ENCODE data around the gene HMGN3.
"Not testable (repeated sequence)": the region's sequence is repeated elsewhere in the genome, so short reads cannot be mapped to it uniquely, and the experiment has no call there.

HMGN3 gene

DNA sequence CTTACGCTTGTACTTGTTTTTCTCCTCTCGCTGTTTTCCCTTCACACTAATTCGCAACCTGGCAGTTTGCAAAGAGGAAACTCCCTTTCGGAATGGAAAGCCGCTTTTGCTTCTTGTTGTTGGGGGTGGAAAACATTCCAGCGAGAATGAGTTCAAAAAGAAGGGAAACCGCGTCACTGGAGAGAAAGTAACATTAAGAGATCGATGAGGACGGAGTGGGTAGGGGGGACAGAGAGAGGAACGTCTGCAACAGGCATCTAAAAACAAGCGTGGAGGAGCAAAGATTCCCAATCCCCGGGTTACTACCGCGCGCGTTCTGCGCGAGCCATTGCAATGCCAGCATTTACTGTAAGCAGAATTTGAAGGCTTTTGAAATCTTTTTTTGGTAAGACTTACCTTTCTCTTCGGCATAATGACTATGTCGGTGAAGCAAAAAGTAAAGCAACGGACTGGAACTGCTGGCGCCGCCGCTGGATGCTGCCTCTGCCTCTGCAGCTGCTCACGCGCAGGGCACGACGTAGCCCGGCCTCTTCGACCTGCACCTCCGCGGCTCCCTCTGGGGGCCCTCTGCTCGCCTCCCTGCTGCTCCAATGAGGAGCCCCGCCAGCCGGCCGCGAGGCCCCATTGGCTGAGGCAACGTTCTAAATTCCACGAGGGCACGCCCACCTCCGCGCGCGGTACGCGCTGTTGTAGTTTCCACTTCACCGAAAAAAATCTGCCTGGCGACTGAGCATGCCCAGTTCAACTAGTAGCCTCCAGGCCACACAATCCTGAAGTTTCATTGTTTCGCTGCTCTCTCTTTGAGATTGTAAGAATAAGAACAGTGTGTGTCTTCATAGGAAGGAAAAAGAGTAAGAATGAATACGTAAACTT is at the start of gene HMGN3:
Gene HMGN3 (minus strand): TSS at position 533 of the 873 bp plus-strand sequence.
- peak; percentile 68 to 87 (median 69) for DNase-seq (ENCODE audit: low read depth in 2 of 3, low spot score in 2 of 3)

DNA sequence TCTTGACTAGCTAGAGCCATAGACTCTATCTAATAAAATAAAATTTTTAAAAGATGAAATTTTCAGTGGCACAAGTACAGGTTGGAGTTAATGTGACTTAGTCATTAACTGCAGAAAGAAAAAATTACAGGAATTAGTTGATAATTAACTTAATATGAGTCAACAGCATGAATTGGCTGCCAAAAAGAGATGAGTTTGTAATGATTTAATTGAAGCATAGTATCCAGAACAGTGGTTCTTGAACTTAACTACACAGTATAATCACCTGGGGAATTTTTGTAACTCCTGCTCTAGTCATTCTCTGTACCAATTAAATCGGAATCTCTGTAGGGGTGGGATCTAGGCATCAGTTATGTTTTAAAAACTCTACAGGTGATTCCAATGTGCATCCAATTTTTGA is 46.3 kb upstream of the HMGN3 start:
- no peak for DNase-seq (ENCODE audit: low read depth in 2 of 3, low spot score in 2 of 3)

DNA sequence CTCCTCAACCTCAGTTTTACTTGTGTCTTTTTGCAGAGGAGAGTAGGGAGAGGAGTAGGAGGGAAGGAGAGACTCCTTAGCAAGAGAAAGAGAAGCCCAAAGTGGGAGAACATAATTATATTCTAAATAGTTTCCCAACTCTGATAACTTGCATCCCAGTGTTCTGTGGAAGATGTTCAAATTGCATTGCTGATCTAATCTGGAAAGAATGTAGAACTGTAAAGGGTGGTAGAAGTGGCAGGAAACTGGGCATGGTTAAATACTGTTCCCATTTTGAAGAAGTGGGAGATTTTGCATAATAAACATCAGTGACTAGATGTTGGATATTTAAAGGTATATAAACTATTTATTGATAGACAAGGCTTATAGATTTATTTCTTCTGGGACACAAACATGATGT is 42.6 kb upstream of the HMGN3 start:
- DNase-seq (ENCODE audit: low read depth in 2 of 3, low spot score in 2 of 3) = no peak

DNA sequence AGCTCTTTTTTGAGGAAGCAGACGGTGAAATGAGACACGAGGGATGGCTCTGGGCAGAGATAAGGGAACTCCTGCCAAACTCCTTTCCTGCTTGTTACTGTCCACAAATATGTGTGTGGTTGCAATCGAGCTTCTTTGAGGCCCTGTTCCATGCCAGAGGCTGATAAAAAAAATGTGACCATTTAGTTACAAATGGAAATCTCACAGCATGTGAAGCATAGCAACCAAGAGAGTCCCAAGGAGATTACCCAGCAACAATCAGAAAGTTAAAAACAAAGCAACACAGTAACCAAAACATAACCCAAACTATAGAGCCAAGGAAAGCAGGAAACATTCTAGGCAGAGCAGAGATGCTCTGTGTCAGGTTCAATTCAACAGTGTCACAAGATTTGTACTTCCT is 35.4 kb upstream of the HMGN3 start:
- no peak for DNase-seq (ENCODE audit: low read depth in 2 of 3, low spot score in 2 of 3)

DNA sequence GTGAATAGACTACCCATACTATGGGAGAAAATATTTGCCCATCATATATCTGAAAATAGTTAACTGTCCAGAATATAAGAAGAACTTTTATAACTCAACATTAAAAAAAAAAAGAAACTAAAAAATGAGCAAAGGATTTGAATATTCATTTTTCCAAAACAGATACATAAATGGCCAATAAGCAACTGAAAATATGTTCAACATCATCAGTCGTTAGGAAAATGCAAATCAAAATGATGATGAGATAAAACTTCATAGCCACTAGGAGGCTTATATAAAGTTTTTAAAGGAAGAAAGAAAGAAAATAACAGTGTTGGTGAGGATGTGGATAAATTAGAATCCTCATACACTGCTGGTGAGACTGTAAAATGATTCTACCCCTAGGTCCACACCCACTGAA is 32.6 kb upstream of the HMGN3 start:
- no peak for DNase-seq (ENCODE audit: low read depth in 2 of 3, low spot score in 2 of 3)

DNA sequence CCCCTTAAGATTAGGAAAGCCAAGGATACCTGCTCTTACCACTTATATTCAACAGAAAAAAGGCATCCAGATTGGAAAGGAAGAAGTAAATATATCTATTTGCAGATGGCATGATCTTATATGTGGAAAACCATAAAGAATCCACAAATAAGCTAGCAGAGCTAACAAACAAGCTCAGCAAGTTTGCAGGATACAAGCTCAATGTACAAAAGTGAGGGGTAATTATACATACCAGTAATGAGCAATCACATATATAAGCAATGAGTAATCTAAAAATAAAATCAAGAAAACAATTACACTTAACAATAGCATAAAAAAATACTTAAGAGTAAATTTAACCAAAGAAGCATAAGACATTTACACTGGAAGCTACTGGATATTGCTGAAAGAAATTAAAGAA is 31.6 kb upstream of the HMGN3 start:
- DNase-seq (ENCODE audit: low read depth in 2 of 3, low spot score in 2 of 3) = no peak

DNA sequence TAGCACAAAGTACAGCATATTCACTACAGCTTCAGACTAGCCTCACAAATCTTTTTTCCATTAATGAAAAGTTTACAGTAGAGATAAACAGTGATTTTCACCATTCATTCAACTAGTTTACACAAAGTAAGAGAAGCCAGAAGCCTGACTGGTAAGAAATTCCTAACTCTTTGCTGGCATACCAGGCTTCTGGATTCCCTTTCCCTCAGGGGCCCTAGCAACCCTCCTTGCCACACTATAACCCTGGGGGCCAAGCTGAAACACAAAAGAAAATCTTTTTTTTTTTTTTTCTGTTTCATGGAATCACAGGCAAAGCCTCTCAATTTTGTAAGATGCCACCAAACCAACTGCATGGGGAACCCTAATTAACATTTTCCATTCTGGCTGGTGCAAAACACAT is 28.9 kb upstream of the HMGN3 start:
- no peak for DNase-seq (ENCODE audit: low read depth in 2 of 3, low spot score in 2 of 3)

DNA sequence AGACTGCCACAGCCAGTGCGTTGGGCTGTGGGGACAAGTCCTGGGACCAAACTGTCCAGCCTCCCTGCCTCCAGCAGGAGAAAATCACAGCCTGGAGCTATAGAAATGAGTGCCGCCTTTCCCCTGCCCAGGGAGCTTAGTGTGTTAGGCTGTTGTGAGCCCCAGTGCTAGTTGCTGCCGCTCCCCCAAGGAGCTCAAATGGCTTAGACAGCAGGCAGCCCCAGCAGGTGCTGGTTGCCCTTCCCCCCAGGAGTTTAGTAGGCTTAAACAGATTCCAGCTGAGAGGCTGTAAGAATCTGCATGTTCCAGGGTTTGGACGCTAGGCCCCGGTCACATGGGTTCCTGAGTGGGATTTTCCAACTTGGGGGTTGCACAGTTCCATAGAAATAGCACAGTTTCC is 27.2 kb upstream of the HMGN3 start:
- no peak for DNase-seq (ENCODE audit: low read depth in 2 of 3, low spot score in 2 of 3)

DNA sequence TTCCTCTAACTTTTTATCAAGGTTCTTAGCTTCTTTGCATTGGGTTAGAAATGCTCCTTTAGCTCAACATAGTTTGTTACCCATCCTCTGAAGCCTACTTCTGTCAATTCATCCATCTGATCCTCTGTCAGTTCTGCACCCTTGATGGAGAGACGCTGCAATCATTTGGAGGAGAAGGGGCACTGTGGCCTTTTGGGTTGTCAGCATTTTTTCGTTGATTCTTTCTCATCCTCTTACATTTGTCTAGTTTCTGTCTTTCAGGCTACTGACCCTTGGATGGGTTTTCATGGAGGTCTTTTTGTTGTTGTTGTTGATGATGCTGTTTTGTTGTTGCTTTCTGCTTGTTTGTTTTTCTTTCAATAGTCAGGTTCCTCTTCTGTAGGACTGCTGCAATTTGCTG is 26.3 kb upstream of the HMGN3 start:
- no peak for DNase-seq (ENCODE audit: low read depth in 2 of 3, low spot score in 2 of 3)

DNA sequence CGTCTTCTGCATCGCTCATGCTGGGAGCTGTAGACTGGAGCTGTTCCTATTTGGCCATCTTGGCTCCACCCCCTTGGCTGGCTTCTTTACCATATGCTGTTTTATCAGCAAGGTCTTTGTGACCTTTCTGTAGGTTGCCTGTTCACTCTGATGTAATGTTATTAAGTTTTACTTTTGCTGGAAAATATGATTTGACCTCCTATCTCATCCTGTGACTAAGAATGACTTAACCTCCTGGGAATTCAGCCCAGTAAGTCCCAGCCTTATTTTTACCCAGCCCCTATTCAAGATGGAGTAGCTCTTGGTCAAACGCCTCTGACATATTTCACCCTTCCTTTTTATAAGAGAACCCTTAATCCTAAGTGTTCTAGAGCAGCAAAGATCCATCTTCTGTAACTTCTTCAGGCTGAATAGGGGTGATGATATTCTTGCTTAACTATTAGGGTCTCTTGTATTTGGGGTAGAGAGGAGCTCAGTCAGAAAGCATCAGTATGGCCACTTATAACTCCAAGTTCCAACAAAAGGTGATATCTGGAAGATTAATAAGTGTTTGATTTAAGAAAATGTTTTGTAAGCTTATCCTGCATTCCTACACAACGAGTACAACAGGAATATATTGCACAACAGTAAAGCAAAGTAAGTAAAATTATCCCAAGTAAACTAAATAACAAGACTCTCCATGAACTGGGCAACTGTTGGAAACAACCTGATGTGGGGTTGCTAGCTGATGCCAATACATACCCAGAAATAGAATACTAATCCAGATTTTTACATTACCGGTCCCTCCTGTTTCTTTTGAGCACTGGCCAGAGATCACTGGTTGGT is 23.1 kb upstream of the HMGN3 start:
- DNase-seq (ENCODE audit: low read depth in 2 of 3, low spot score in 2 of 3) = no peak

DNA sequence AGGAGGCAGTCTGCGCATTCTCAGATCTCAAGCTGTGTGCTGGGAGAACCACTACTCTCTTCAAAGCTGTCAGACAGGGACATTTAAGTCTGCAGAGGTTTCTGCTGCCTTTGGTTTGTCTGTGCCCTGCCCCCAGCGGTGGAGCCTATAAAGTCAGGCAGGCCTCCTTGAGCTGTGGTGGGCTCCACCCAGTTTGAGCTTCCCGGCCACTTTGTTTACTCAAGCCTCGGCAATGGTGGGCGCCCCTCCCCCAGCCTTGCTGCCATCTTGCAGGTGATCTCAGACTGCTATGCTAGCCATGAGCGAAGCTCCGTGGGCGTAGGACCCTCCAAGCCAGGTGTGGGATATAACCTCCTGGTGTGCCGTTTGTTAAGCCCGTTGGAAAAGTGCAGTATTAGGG is 22.3 kb upstream of the HMGN3 start:
- not testable (repeated sequence) for DNase-seq (ENCODE audit: low read depth in 2 of 3, low spot score in 2 of 3)

DNA sequence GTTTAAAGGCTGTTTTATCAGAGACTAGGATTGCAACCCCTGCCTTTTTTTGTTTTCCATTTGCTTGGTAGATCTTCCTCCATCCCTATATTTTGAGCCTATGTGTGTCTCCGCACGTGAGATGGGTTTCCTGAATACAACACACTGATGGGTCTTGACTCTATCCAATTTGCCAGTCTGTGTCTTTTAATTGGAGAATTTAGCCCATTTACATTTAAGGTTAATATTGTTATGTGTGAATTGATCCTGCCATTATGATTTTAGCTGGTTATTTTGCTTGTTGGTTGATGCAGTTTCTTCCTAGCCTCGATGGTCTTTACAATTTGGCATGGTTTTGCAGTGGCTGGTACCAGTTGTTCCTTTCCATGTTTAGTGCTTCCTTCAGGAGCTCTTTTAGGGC is 20.6 kb upstream of the HMGN3 start:
- DNase-seq (ENCODE audit: low read depth in 2 of 3, low spot score in 2 of 3) = not testable (repeated sequence)

DNA sequence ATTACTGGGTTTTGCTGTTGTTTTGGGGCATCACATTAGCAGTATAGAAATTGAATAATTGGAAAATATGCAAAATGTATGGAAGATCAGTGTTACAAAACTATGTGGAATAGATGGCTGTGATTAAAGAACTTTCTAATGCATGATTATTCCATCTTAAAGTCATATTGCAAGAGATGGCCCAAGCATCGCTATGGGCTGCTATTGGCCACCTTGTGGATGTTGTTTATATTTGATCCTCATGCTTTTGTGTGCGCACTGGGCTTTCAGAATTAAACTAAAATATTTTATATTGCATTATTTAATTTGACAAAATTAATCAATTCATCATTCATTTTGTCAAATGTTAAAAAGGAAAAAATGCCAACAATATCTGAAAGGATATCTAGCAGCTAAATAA is 16.1 kb upstream of the HMGN3 start:
- no peak for DNase-seq (ENCODE audit: low read depth in 2 of 3, low spot score in 2 of 3)

DNA sequence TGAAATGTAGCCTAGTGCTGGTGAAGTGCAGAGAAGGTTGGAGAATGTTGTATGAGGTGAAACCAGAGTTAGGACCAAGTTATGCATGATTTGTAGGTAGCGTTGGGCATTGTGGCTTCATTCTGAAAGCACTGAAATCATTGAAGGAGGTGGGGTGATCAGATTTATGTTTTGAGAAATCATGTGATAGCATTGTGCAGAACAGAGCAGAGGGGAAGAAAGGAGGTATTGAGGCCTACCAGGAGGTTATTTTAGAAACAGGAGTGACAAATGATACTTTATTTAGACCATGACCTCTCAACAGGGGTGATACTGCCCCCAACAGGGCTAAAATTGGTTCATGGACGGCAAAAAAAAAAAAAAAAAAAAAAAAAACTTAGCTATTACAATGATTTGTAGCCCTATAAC is 15.6 kb upstream of the HMGN3 start:
- no peak for DNase-seq (ENCODE audit: low read depth in 2 of 3, low spot score in 2 of 3)

DNA sequence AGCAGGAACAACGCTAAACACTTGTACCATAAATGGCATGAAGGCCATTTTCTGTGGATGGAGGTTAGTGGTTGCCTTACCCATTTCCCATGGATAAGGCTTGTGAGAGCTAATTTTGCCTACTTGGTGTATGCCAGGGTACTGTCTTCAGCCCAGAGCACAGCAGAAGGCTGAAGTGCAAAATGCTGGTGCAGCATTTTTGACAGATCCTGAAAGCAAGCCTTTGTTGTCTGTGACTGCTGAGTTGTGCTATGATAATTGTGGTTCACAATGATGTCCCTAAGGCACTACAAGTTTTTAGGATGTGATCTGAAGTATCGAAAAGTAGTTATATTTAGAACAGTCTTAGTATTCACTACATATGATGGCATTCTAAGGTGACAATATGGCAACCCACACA is 14.7 kb upstream of the HMGN3 start:
- no peak for DNase-seq (ENCODE audit: low read depth in 2 of 3, low spot score in 2 of 3)

DNA sequence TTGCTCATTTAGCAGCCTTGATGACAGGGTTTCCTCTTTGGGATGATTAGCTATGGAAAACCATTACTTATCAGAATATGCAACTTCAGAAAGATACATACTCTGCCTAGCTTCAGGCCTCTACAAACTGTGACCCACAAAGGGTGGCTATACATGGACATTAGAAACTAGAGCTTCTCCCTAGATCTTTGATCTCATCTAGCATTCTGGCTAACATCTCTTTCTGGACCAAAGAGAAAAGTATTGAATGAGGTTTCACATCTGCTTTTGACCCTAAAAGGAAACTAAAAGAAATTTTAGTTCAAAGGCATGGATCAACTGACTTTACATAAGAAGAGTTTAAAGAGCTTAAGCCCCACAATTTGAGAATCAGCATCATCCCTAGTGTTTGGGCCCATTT is 12.4 kb upstream of the HMGN3 start:
- no peak for DNase-seq (ENCODE audit: low read depth in 2 of 3, low spot score in 2 of 3)

DNA sequence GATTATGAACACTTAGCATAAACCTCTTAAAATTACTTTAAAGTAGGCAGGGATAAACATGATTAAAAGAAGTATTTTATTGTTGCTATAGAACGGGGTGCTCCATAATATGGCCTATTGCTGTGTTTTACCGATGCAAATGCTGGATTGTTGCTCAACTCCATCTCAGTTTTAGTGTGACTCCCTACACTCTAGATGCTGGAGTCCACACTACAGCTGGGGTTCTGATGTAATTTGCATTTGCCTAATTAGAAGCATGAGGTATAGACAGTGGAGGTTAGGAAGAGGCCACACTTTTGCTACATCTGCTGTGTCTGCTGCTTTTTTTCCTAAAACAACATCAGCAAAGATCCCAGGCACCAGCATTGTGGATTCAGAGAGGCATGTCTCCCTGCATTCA is 6.7 kb upstream of the HMGN3 start:
- no peak for DNase-seq (ENCODE audit: low read depth in 2 of 3, low spot score in 2 of 3)

DNA sequence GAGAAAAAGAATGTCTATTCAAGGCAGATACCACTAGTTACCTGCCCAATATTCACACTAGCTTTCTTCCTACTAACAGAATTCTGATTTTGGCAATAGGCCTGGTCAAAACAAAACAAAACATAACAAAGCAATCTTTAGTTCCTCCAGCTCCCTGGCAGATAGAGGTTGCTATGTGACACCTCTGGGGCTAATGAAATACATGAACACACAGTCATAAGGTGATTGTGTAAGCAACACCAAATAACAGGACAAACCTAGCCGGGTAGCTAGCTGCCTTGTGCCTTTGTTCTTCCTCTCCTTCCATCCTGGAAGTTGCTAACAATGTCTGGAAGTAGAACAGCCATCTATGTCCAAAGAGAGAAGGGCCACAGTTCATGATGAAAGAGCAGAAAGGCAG is 6.0 kb upstream of the HMGN3 start:
- DNase-seq (ENCODE audit: low read depth in 2 of 3, low spot score in 2 of 3) = no peak

DNA sequence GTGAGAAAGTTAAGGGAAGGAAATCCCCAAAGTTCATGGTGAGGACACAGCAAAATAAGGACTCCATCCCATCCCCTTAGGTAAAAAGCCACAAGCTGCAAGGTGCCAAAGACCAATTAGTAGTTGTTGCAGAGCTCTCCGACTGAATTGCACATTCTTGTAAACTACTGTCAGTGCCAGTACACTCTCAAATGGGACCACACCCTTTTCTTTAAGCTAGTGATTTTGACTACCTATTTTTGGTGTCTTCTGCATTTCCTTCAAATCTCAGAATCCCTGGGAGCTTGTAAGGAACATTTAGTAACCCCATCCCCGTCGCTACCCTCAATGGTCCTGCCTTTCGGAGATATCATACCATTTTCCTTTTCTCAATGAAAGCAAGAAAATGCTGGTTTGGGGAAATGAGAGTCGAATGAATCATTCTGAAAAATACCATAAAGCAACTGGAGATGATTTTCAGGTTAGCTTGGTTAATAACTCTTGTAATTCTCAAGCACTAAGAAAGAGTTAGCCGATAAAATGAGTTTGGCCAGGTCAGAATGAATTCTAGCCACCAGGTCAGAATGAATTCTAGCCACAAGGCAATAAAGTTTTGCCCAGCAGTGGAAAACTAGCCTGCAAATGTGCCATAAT is 5.2 kb upstream of the HMGN3 start:
- no peak for DNase-seq (ENCODE audit: low read depth in 2 of 3, low spot score in 2 of 3)

DNA sequence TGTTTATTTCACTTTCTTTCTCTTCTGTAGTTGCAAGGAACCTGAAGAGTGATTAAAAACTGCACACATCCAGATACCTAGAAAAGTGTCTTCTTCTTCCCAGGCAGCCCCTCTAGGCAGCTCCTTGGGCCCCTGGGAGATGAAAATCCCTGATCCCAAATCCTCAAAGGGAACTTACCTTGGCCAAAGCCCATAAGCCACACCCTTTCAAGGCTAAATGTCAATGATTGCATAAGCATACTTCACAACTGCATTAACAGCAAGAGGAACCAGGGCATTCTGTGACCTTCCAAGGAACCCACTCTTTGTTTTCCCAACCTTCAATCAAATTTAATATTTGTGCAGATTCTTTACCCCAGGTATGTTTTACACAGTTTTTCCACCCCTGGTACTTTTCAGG is 4.4 kb upstream of the HMGN3 start:
- no peak for DNase-seq (ENCODE audit: low read depth in 2 of 3, low spot score in 2 of 3)

DNA sequence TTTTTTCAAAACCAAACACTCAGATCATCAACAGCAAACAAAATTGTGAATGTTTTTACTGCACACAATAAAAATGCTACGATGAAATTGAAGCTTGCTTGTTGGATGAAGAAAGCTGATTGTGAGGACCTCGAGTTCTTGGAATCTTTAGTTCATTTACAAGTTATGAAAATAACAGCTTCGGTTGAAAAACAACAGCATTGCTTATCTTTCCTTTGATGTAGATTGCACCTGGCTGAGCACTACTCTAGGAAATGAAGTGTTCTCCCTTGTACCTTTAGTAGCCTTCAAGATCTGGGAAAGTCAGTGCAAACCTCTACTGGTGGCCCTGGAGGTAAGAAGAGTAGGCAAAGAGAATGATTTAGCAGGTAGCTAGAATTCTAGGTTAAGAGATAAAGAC is 2.2 kb upstream of the HMGN3 start:
- no peak for DNase-seq (ENCODE audit: low read depth in 2 of 3, low spot score in 2 of 3)

DNA sequence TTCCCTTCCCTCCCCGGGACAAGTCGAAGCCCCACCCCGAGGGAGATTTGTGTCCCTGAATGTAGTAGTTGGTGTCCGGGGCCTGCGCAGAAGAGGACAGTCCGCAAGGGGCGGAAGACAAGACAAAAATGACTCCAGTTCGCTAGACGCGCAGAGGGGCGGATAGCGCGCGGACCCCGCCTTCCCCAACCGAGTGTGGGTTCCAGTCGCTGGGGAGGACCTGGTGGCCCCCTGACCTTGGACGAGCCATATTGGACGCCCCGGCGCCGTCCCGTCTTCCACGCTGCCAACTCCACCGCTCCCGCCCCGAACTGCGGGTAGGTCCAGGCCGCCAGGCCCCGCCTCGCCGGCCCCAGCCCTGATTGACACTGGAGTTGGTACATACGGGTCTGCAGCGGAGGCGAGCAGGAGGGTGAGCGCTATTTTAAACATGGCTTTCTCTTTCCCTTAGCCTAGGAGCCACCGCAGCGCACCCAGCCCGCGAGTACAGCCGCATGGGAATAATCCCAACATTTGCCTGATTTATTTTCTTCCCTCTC is 802 bp downstream of the HMGN3 start:
- peak; percentile 41 to 53 (median 49) for DNase-seq (ENCODE audit: low read depth in 2 of 3, low spot score in 2 of 3)
